NCI-H510A treated with DMSO at 0.1 percent for 48 hours (cell line): ENCODE data around the gene FAM83G.
"Not testable (repeated sequence)": the region's sequence is repeated elsewhere in the genome, so short reads cannot be mapped to it uniquely, and the experiment has no call there.

Experiments
- DNase-seq: peaks from one replicate; lab custom pipeline; 2025; lab: John Stamatoyannopoulos, UW

Gene FAM83G

GRCh38 chr17:18950944-18951905 is 53.3 kb downstream of the FAM83G start:
- DNase-seq, result no peak

GRCh38 chr17:18950346-18950745 is 54.2 kb downstream of the FAM83G start:
- DNase-seq, result no peak

GRCh38 chr17:18949566-18949965 is 55.0 kb downstream of the FAM83G start:
- no peak for DNase-seq

GRCh38 chr17:18948476-18949006 is 56.0 kb downstream of the FAM83G start:
- DNase-seq, result no peak

- no peak for DNase-seq
Measured at GRCh38 chr17:18947866-18948265, 56.7 kb downstream of the FAM83G start.

- DNase-seq, result peak; percentile 11
Measured at GRCh38 chr17:18946536-18946935, 58.0 kb downstream of the FAM83G start.

- no peak for DNase-seq
Measured at GRCh38 chr17:18944646-18945045, 59.9 kb downstream of the FAM83G start.

- no peak for DNase-seq
Measured at GRCh38 chr17:18938692-18939023, 65.9 kb downstream of the FAM83G start.

GRCh38 chr17:18937981-18938691 is 66.4 kb downstream of the FAM83G start:
- DNase-seq, result peak; percentile 22

GRCh38 chr17:18933102-18934058 is 71.2 kb downstream of the FAM83G start:
- DNase-seq, result no peak

- no peak for DNase-seq
Measured at GRCh38 chr17:18932360-18933055, 72.1 kb downstream of the FAM83G start.

GRCh38 chr17:18928628-18929125 is 75.9 kb downstream of the FAM83G start:
- DNase-seq, result no peak

- no peak for DNase-seq
Measured at GRCh38 chr17:18925187-18925586, 79.4 kb downstream of the FAM83G start.

GRCh38 chr17:18922596-18922995 is 82.0 kb downstream of the FAM83G start:
- not testable (repeated sequence) for DNase-seq

- DNase-seq, result no peak
Measured at GRCh38 chr17:18921912-18922451, 82.6 kb downstream of the FAM83G start.

GRCh38 chr17:18921485-18921884 is 83.1 kb downstream of the FAM83G start:
- no peak for DNase-seq

- DNase-seq, result no peak
Measured at GRCh38 chr17:18920911-18921441, 83.6 kb downstream of the FAM83G start.

- no peak for DNase-seq
Measured at GRCh38 chr17:18919963-18920362, 84.6 kb downstream of the FAM83G start.
